Endodermal cell (in vitro differentiated cells): Measurements from ENCODE around the gene MYOF. TPM values are rescaled to one million over a fixed set of nuclear protein-coding genes. Genes with fewer than 3 reads are reported as not detected.

Experiments
- DNase-seq: peaks from one replicate; pipeline ENCODE4 v3.0.0-alpha.2; 2017
- H3K27ac ChIP-seq: 2 replicates; pipeline ENCODE4 v1.5.1; 2013; ENCODE audit warnings: mild to moderate bottlenecking, low read depth, low read length, moderate library complexity
- H3K27me3 ChIP-seq: 2 replicates; pipeline ENCODE4 v1.6.1; 2013; ENCODE audit warnings: mild to moderate bottlenecking, low read length, moderate library complexity; ENCODE audit not compliant: insufficient read depth, control insufficient read depth, poor library complexity, severe bottlenecking
- H3K36me3 ChIP-seq: 2 replicates; pipeline ENCODE4 v1.7.0; 2013; ENCODE audit warnings: mild to moderate bottlenecking, low read length, moderate library complexity; ENCODE audit not compliant: control insufficient read depth, insufficient read depth
- H3K4me1 ChIP-seq: one replicate; pipeline ENCODE4 v1.7.0; 2013; ENCODE audit warnings: low read length; ENCODE audit not compliant: control insufficient read depth, insufficient read depth
- H3K4me3 ChIP-seq: 2 replicates; pipeline ENCODE4 v1.5.1; 2013; ENCODE audit warnings: mild to moderate bottlenecking, low read length, moderate library complexity
- H3K9ac ChIP-seq: 2 replicates; pipeline ENCODE4 v1.6.1; 2013; ENCODE audit warnings: mild to moderate bottlenecking, low read length, moderate library complexity; ENCODE audit not compliant: poor library complexity, severe bottlenecking; ENCODE audit errors: extremely low read depth
- H3K9me3 ChIP-seq: 2 replicates; pipeline ENCODE4 v1.6.1; 2013; ENCODE audit warnings: mild to moderate bottlenecking, low read length, moderate library complexity; ENCODE audit not compliant: control insufficient read depth
- H3K27ac Mint-ChIP-seq: 2 replicates; pipeline ENCODE4 v1.8.0; 2020; ENCODE audit warnings: mixed read lengths
- H3K27me3 Mint-ChIP-seq: 2 replicates; pipeline ENCODE4 v1.8.0; 2021; ENCODE audit warnings: mild to moderate bottlenecking, mixed read lengths; ENCODE audit not compliant: insufficient read depth
- H3K36me3 Mint-ChIP-seq: 2 replicates; pipeline ENCODE4 v1.8.0; 2020; ENCODE audit warnings: low read depth, mixed read lengths
- H3K4me1 Mint-ChIP-seq: 2 replicates; pipeline ENCODE4 v1.8.0; 2020; ENCODE audit warnings: mixed read lengths
- H3K4me3 Mint-ChIP-seq: 2 replicates; pipeline ENCODE4 v1.8.0; 2020; ENCODE audit warnings: mild to moderate bottlenecking, moderate library complexity, mixed read lengths
- H3K9me3 Mint-ChIP-seq: 2 replicates; pipeline ENCODE4 v1.8.0; 2020; ENCODE audit warnings: mild to moderate bottlenecking, mixed read lengths
- WGBS, 2 experiments: methylation state at CpG; one replicate each; pipeline versions ENCODE4 v1.1.5 to v1.1.7; 2013; ENCODE audit warnings: missing lambda C conversion rate in 2 of 2, mixed read lengths in 1 of 2; ENCODE audit not compliant: insufficient coverage in 1 of 2, insufficient read length in 1 of 2; 5-methylcytosine and 5-hydroxymethylcytosine counted together
- total RNA-seq, 2 donors: library from RNA; stranded (reverse); fragmentation: NEBNext Ultra II Directional in 1 of 2; extraction: Animal tissue kit (Norgen Biotek cat#: 25700) in 1 of 2; gene quantifications; 2 replicates in 1 of 2; 3 replicates in 1 of 2; pipeline ENCODE4 v1.2.1, GENCODE V29; 2021
- TF ChIP-seq, protein P1 (sequence below): fragments of 200-600 bp; sonication (generic); conservative IDR thresholded peaks from 2 replicates; pipeline ENCODE4 v1.5.0; 2021; ENCODE audit warnings: antibody characterized with exemption, mild to moderate bottlenecking

The MYOF gene
- total RNA-seq, 2 donors from 2014 or later: 37.4 to 93.8 TPM

DNA sequence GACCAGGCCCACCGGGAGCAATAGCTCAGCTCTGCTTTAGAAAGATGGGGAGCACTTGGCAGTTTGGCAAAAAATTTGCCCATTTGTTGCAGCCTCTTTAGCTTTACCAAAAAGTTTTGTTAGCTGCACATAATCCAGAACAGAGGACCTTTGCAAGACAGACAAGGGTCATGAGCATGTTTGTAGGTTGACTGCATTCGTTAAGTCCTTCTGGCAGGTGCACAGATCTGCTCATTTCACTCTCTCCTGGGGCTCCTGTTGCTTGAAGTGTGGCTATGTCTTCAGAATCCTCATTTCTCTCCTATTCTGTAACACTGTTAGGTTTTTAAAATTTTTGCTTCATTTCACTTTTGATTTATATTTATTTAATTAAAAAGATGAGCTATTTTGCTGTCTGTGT is 96.8 kb downstream of the MYOF start:
- no peaks in the 10 kb centered on the region for H3K9me3 ChIP-seq
- Mint-ChIP-seq H3K4me3 (no peak overlapping the region), H3K27me3 (no peaks in the 10 kb centered on the region), H3K27ac (no peak overlapping the region), H3K4me1 (peaks cover 10% of the 10 kb centered on the region), H3K36me3 (peaks cover 43% of the 10 kb centered on the region), H3K9me3 (no peaks in the 10 kb centered on the region)
- DNase-seq: no peak
- H3K4me3 ChIP-seq: no peak overlapping the region
- H3K27ac ChIP-seq: no peak overlapping the region
- no peak overlapping the region for H3K9ac ChIP-seq
- peaks cover 74% of the 10 kb centered on the region for H3K36me3 ChIP-seq
- H3K27me3 ChIP-seq: no peaks in the 10 kb centered on the region
- TF ChIP-seq, protein P1, sequence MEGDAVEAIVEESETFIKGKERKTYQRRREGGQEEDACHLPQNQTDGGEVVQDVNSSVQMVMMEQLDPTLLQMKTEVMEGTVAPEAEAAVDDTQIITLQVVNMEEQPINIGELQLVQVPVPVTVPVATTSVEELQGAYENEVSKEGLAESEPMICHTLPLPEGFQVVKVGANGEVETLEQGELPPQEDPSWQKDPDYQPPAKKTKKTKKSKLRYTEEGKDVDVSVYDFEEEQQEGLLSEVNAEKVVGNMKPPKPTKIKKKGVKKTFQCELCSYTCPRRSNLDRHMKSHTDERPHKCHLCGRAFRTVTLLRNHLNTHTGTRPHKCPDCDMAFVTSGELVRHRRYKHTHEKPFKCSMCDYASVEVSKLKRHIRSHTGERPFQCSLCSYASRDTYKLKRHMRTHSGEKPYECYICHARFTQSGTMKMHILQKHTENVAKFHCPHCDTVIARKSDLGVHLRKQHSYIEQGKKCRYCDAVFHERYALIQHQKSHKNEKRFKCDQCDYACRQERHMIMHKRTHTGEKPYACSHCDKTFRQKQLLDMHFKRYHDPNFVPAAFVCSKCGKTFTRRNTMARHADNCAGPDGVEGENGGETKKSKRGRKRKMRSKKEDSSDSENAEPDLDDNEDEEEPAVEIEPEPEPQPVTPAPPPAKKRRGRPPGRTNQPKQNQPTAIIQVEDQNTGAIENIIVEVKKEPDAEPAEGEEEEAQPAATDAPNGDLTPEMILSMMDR: no peak
- H3K4me1 ChIP-seq: no peaks in the 10 kb centered on the region
- 89 to 91% methylated on average over 1 to 2 of the region's 2 CpGs for WGBS, 2 experiments

DNA sequence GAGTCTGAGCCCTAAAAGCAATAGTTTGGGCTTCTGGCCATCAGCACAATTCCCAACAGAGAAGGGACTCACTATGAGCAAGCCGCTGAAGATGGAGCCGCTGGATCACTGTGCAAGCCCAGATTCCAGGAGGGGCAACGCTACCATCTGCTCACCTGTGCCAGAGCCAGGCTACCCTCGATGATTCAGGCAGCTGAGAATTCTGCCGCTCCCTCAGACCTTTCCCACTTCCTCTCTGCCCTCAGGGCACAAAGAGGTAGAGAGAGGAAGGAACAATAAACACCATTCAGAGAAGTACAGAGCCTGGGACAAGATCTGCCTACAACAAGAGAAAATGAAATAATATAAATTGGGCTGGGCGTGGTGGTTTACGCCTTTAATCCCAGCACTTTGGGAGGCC is 98.1 kb downstream of the MYOF start:
- Histone ChIP-seq H3K27me3 (no peaks in the 10 kb centered on the region), H3K4me1 (no peaks in the 10 kb centered on the region), H3K9me3 (no peaks in the 10 kb centered on the region), H3K36me3 (peaks cover 84% of the 10 kb centered on the region), H3K27ac (no peak overlapping the region), H3K9ac (no peak overlapping the region), H3K4me3 (no peak overlapping the region)
- Mint-ChIP-seq H3K9me3 (no peaks in the 10 kb centered on the region), H3K27ac (no peak overlapping the region), H3K27me3 (no peaks in the 10 kb centered on the region), H3K4me3 (no peak overlapping the region), H3K36me3 (peaks cover 54% of the 10 kb centered on the region), H3K4me1 (peaks cover 10% of the 10 kb centered on the region)
- no peak for DNase-seq
- TF ChIP-seq, protein P1: no peak
- 86 to 95% methylated on average over 4 to 7 of the region's 7 CpGs for WGBS, 2 experiments

DNA sequence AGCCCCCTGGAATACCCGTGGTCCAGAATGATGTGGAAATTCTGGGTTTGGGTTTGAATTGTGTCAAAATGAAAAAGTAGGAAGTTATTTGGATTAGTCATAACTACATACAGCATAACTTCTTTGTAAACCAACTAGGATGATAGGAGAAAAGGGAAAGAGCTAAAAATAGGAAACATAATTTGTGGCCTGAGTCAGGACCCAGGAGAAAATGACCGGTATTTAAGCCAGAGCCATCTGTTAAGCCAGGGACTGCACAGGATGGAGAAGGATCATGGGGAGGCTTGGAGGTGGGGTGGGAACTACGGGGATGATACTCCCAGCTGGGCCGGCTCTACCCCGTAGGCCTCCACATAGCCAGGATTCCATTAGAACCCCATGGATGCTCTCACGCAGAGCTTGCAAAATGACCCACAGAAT is 98.6 kb downstream of the MYOF start:
- Histone ChIP-seq H3K9ac (no peak overlapping the region), H3K4me3 (no peak overlapping the region), H3K27me3 (no peaks in the 10 kb centered on the region), H3K27ac (no peak overlapping the region), H3K9me3 (no peaks in the 10 kb centered on the region), H3K4me1 (no peaks in the 10 kb centered on the region), H3K36me3 (peaks cover 83% of the 10 kb centered on the region)
- no peak for DNase-seq
- Mint-ChIP-seq H3K4me1 (peaks cover 10% of the 10 kb centered on the region), H3K36me3 (peaks cover 56% of the 10 kb centered on the region), H3K9me3 (no peaks in the 10 kb centered on the region), H3K4me3 (no peak overlapping the region), H3K27ac (no peak overlapping the region), H3K27me3 (no peaks in the 10 kb centered on the region)
- TF ChIP-seq, protein P1: no peak
- 83 to 92% methylated on average over 3 to 6 of the region's 6 CpGs for WGBS, 2 experiments
